ENCODE data around the gene STK32A.

STK32A gene

GRCh38 chr5:147309621-147310020, 74.8 kb downstream of the STK32A start:
- DNase-seq (ENCODE audit: low spot score): no peak
- no peak for TF ChIP-seq CTCF (IDR thresholded peaks at IDR 0.05; ENCODE audit: extremely low read depth, insufficient read depth, missing control alignments)
- in situ Hi-C loops (cut with MboI; ENCODE audit: low pct_unique_long_range_greater_than_20kb, low sequenced_read_pairs, unreplicated experiment): no loop called here

GRCh38 chr5:147310059-147310704, 75.4 kb downstream of the STK32A start:
- no peak for TF ChIP-seq CTCF (IDR thresholded peaks at IDR 0.05; ENCODE audit: extremely low read depth, insufficient read depth, missing control alignments)
- DNase-seq (ENCODE audit: low spot score): no peak
- in situ Hi-C loops (cut with MboI; ENCODE audit: low pct_unique_long_range_greater_than_20kb, low sequenced_read_pairs, unreplicated experiment): no loop called here

GRCh38 chr5:147317978-147318684, 83.3 kb downstream of the STK32A start:
- in situ Hi-C loops (cut with MboI; ENCODE audit: low pct_unique_long_range_greater_than_20kb, low sequenced_read_pairs, unreplicated experiment): no loop called here
- TF ChIP-seq CTCF (IDR thresholded peaks at IDR 0.05; ENCODE audit: extremely low read depth, insufficient read depth, missing control alignments): no peak
- no peak for DNase-seq (ENCODE audit: low spot score)

- no peak for TF ChIP-seq CTCF (IDR thresholded peaks at IDR 0.05; ENCODE audit: extremely low read depth, insufficient read depth, missing control alignments)
- no peak for DNase-seq (ENCODE audit: low spot score)
- in situ Hi-C loops (cut with MboI; ENCODE audit: low pct_unique_long_range_greater_than_20kb, low sequenced_read_pairs, unreplicated experiment): no loop called here
Measured at GRCh38 chr5:147321569-147321968, 86.7 kb downstream of the STK32A start.

GRCh38 chr5:147327421-147327820, 92.6 kb downstream of the STK32A start:
- TF ChIP-seq CTCF (IDR thresholded peaks at IDR 0.05; ENCODE audit: extremely low read depth, insufficient read depth, missing control alignments): no peak
- in situ Hi-C loops (cut with MboI; ENCODE audit: low pct_unique_long_range_greater_than_20kb, low sequenced_read_pairs, unreplicated experiment): no loop called here
- no peak for DNase-seq (ENCODE audit: low spot score)

GRCh38 chr5:147327905-147328304, 93.1 kb downstream of the STK32A start:
- TF ChIP-seq CTCF (IDR thresholded peaks at IDR 0.05; ENCODE audit: extremely low read depth, insufficient read depth, missing control alignments): no peak
- in situ Hi-C loops (cut with MboI; ENCODE audit: low pct_unique_long_range_greater_than_20kb, low sequenced_read_pairs, unreplicated experiment): no loop called here
- no peak for DNase-seq (ENCODE audit: low spot score)
